NCI-H524 treated with DMSO at 0.1 percent for 48 hours (cell line): ENCODE data around the gene USH1G.

Experiments
- DNase-seq: peaks from one replicate; lab custom pipeline; 2025; lab: John Stamatoyannopoulos, UW

USH1G gene

GRCh38 chr17:74903671-74904070, 19.4 kb downstream of the USH1G start:
- DNase-seq: no peak

- no peak for DNase-seq
Measured at GRCh38 chr17:74903034-74903433, 20.0 kb downstream of the USH1G start.

- DNase-seq: no peak
Measured at GRCh38 chr17:74901353-74902135, 21.5 kb downstream of the USH1G start.

GRCh38 chr17:74900208-74900607, 22.8 kb downstream of the USH1G start:
- no peak for DNase-seq

GRCh38 chr17:74898376-74898946, 24.6 kb downstream of the USH1G start:
- no peak for DNase-seq

GRCh38 chr17:74893936-74894671, 29.0 kb downstream of the USH1G start:
- no peak for DNase-seq

GRCh38 chr17:74892974-74893911, 29.8 kb downstream of the USH1G start, which contains the start of gene FADS6:
FADS6 (minus strand) TSS chr17:74893633; CDS start chr17:74893595, 38 bp downstream.
- DNase-seq: no peak

- no peak for DNase-seq
Measured at GRCh38 chr17:74892013-74892841, 30.8 kb downstream of the USH1G start.

GRCh38 chr17:74890554-74890953, 32.5 kb downstream of the USH1G start:
- DNase-seq: no peak

- no peak for DNase-seq
Measured at GRCh38 chr17:74888469-74888868, 34.6 kb downstream of the USH1G start.

- DNase-seq: no peak
Measured at GRCh38 chr17:74883241-74883745, 39.8 kb downstream of the USH1G start.

GRCh38 chr17:74882517-74883240, 40.4 kb downstream of the USH1G start:
- DNase-seq: no peak

GRCh38 chr17:74881073-74881472, 42.0 kb downstream of the USH1G start:
- no peak for DNase-seq

- DNase-seq: no peak
Measured at GRCh38 chr17:74879308-74879707, 43.7 kb downstream of the USH1G start.

GRCh38 chr17:74878658-74879057, 44.4 kb downstream of the USH1G start:
- DNase-seq: no peak

GRCh38 chr17:74877592-74878548, 45.2 kb downstream of the USH1G start:
- no peak for DNase-seq

- DNase-seq: no peak
Measured at GRCh38 chr17:74875977-74876593, 47.0 kb downstream of the USH1G start.
